ENCODE results near the gene CARMIL3. TPM values are rescaled to one million over a fixed set of nuclear protein-coding genes. Genes with fewer than 3 reads are reported as not detected.

Gene CARMIL3
- total and polyA plus RNA-seq, 2 of the 8 experiments (the other 6 are each of a cell fraction or from before 2014, with no cell fraction given), result 6.0 to 9.0 TPM

DNA sequence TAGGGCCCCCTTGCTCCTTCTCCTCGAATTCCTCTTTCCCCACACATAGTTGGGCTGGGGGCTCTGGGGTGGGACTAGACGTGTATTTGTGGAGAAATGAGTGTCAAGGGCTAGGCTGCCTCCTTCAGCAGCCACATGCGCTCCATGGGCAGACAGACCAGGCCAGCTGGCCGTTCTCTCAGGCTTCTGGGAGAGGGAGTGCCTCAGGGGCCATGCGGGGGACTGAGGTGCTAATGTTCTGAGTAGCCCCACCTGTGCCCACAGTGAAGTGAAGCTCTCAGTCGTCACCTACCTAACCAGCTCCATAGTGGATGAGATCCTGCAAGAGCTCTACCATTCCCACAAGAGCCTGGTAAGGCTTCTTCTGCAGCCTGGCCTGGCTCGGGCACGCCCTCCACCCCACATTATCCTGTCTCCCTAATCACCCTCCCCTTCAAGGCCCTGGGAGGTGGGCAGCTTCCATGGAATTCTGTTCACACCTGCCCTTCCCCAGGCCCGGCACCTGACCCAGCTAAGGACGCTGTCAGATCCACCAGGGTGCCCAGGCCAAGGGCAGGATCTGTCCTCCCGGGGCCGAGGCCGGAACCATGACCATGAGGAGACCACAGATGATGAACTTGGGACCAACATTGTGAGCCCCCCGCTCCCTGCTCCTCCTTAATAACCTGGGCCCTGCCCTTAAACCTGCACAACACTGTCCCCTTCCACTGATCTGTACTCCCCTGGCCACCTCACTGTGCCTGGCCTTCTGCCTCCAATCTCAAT, 10.6 kb downstream of the CARMIL3 start (continued):
- no peak for TF ChIP-seq SIRT6 (IDR thresholded peaks at IDR 0.05; ENCODE audit: low read length)

Data from H1 (cell line).